ENCODE data around the gene DNAH12. TPM values are rescaled to one million over a fixed set of nuclear protein-coding genes. Genes with fewer than 3 reads are reported as not detected.
A peak's percentile ranks its signal among the peaks of the same experiment; 100 is the strongest.

The DNAH12 gene
- total and polyA plus RNA-seq, 2 of the 13 experiments (the other 11 are each of a cell fraction or from before 2014, with no cell fraction given): 0.11 TPM

- peak; percentile 97 for TF ChIP-seq ZGPAT (CRISPR knock-in tag; IDR thresholded peaks at IDR 0.05)
- no peak for TF ChIP-seq ZNF496 (CRISPR knock-in tag; IDR thresholded peaks at IDR 0.05; ENCODE audit: insufficient replicate concordance)
- peak; percentile 97 for TF ChIP-seq SPEN (CRISPR knock-in tag; IDR thresholded peaks at IDR 0.05; ENCODE audit: low read depth)
- TF ChIP-seq ZNF30 (CRISPR knock-in tag; IDR thresholded peaks at IDR 0.05): peak; percentile 72; the same call in 1 of the 2 replicates
- TF ChIP-seq PLRG1 (conservative IDR thresholded peaks at IDR 0.05): no peak
- TF ChIP-seq HNRNPK (IDR thresholded peaks at IDR 0.05; ENCODE audit: low read depth, low read length, poor library complexity, severe bottlenecking): no peak
- no peak for TF ChIP-seq PREB (CRISPR knock-in tag; IDR thresholded peaks at IDR 0.05)
- no peak for TF ChIP-seq KLF13 (CRISPR knock-in tag; IDR thresholded peaks at IDR 0.05)
- TF ChIP-seq ZNF569 (CRISPR knock-in tag; IDR thresholded peaks at IDR 0.05; ENCODE audit: borderline replicate concordance): no peak
- no peak for TF ChIP-seq EED (CRISPR knock-in tag; IDR thresholded peaks at IDR 0.05)
- peak; percentile 90 for TF ChIP-seq ZNF749 (CRISPR knock-in tag; IDR thresholded peaks at IDR 0.05; ENCODE audit: borderline replicate concordance)
- TF ChIP-seq SIX4 (CRISPR knock-in tag; IDR thresholded peaks at IDR 0.05): peak; percentile 30; the same call in 1 of the 2 replicates
- TF ChIP-seq ZNF562 (CRISPR knock-in tag; IDR thresholded peaks at IDR 0.05; ENCODE audit: borderline replicate concordance): no peak
- TF ChIP-seq E2F2 (CRISPR knock-in tag; IDR thresholded peaks at IDR 0.05; ENCODE audit: borderline replicate concordance): no peak
- no peak for TF ChIP-seq ZNF597 (CRISPR knock-in tag; IDR thresholded peaks at IDR 0.05)
- TF ChIP-seq ZNF776 (CRISPR knock-in tag; IDR thresholded peaks at IDR 0.05): 0 out of 2 replicates have a peak, but pooled peaks have one; percentile 72
- peak; percentile 51 for TF ChIP-seq DNMT3B (CRISPR knock-in tag; conservative IDR thresholded peaks at IDR 0.05)
- TF ChIP-seq ZNF724P (CRISPR knock-in tag; IDR thresholded peaks at IDR 0.05; ENCODE audit: borderline replicate concordance): peak; percentile 79; the same call in 1 of the 2 replicates
- TF ChIP-seq MTERF4 (CRISPR knock-in tag; IDR thresholded peaks at IDR 0.05): no peak
- 0 out of 2 replicates have a peak, but pooled peaks have one; percentile 74 for TF ChIP-seq NFIB (CRISPR knock-in tag; IDR thresholded peaks at IDR 0.05; ENCODE audit: borderline replicate concordance)
Measured at GRCh38 chr3:57555738-57556458, 11.8 kb upstream of the DNAH12 start, which contains the start of gene PDE12 (continued).

All from HepG2 (cell line).